Stomach (tissue), 4 donors: ENCODE results near the gene DYRK4.

Experiments
- POLR2A ChIP-seq, 4 donors: fragments of 450-650 bp; IDR thresholded peaks; one replicate each; pipeline ENCODE4 v1.6.1; 2016; ENCODE audit warnings: antibody characterized with exemption in 4 of 4, control low read depth in 2 of 4, mild to moderate bottlenecking in 1 of 4, moderate library complexity in 1 of 4
- POLR2AphosphoS5 ChIP-seq, 3 donors: sonication (generic); formaldehyde crosslinking; IDR thresholded peaks; one replicate each; pipeline ENCODE4 v1.6.1; 2016; ENCODE audit warnings: antibody characterized with exemption in 3 of 3
- TF ChIP-seq, protein P1 (sequence below), 7 experiments: fragments of 450-650 bp in 4 of 7; fragments of 200-600 bp in 3 of 7; sonication (generic) in 3 of 7; IDR thresholded peaks; one replicate each; pipeline ENCODE4 v1.5.1; 2016 to 2019; ENCODE audit warnings: antibody characterized with exemption in 7 of 7, control low read depth in 2 of 7, mild to moderate bottlenecking in 1 of 7

GRCh38 chr12:4603421-4603820 is 41.4 kb downstream of the DYRK4 start:
- TF ChIP-seq, protein P1, sequence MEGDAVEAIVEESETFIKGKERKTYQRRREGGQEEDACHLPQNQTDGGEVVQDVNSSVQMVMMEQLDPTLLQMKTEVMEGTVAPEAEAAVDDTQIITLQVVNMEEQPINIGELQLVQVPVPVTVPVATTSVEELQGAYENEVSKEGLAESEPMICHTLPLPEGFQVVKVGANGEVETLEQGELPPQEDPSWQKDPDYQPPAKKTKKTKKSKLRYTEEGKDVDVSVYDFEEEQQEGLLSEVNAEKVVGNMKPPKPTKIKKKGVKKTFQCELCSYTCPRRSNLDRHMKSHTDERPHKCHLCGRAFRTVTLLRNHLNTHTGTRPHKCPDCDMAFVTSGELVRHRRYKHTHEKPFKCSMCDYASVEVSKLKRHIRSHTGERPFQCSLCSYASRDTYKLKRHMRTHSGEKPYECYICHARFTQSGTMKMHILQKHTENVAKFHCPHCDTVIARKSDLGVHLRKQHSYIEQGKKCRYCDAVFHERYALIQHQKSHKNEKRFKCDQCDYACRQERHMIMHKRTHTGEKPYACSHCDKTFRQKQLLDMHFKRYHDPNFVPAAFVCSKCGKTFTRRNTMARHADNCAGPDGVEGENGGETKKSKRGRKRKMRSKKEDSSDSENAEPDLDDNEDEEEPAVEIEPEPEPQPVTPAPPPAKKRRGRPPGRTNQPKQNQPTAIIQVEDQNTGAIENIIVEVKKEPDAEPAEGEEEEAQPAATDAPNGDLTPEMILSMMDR (IDR thresholded peaks at IDR 0.05): no peak
- TF ChIP-seq POLR2A (IDR thresholded peaks at IDR 0.05) (no peak), POLR2AphosphoS5 (IDR thresholded peaks at IDR 0.05) (no peak)
